K562 (cell line): ENCODE data around the gene CRIM1. TPM values are rescaled to one million over a fixed set of nuclear protein-coding genes. Genes with fewer than 3 reads are reported as not detected.

Source experiments
- ATAC-seq: fragments of 200-7000 bp; cut with Tn5 transposase; 3 replicates; pipeline ENCODE4 v1.9.1; 2020; ENCODE audit warnings: moderate library complexity
- BruUV-seq: library from RNA; stranded (reverse); fragments of 400-500 nt; replicated peaks from 2 replicates; lab custom pipeline; 2021; lab: Mats Ljungman, UMichigan
- CTCF ChIA-PET: fragments of 300-600 bp; formaldehyde crosslinking; extraction: SDS; loops from one replicate; lab custom pipeline; 2021; ENCODE audit warnings: low intra/inter-chr PET ratio; lab: Yijun Ruan, JAX
- POLR2A ChIA-PET: fragments of 300-600, 350-650 bp; sonication (Branson Sonifier 250); formaldehyde crosslinking; extraction: SDS; loops from one replicate; lab custom pipeline; 2021; ENCODE audit warnings: antibody characterized with exemption, inconsistent platforms; lab: Yijun Ruan, JAX
- DNase-seq, 4 experiments: peaks; one replicate each; pipeline versions ENCODE4 v3.0.0 to v3.0.0-alpha.2; 2011 to 2018; ENCODE audit warnings: low spot score in 3 of 4, mixed read lengths in 3 of 4; ENCODE audit errors: extremely low read depth in 1 of 4
- FAIRE-seq: peaks from 2 replicates; lab custom pipeline; 2011; peaks lifted over from hg19 to GRCh38; lab: Jason Lieb, UNC
- H2AFZ ChIP-seq: 2 replicates; pipeline ENCODE4 v1.6.0; 2011; ENCODE audit warnings: low read depth, low read length, control low read depth, inconsistent platforms
- H3K27ac ChIP-seq: fragments of 200-600 bp; 3 replicates; pipeline ENCODE4 v1.8.0; 2011; ENCODE audit warnings: low read depth, mild to moderate bottlenecking, control low read depth, inconsistent platforms, low read length, moderate library complexity, mixed read lengths; ENCODE audit errors: extremely low read depth
- H3K27me3 ChIP-seq, 2 experiments: fragments of 300-600 bp in 1 of 2; 2 replicates in 1 of 2; 3 replicates in 1 of 2; pipeline versions ENCODE4 v1.6.0 to v1.8.0; 2011; ENCODE audit warnings: inconsistent platforms in 2 of 2, low read length in 2 of 2, mild to moderate bottlenecking in 1 of 2, mixed read lengths in 1 of 2, moderate library complexity in 1 of 2; ENCODE audit not compliant: control insufficient read depth in 2 of 2, insufficient read depth in 2 of 2
- H3K36me3 ChIP-seq: fragments of 300-600 bp; 3 replicates; pipeline ENCODE4 v1.8.0; 2011; ENCODE audit warnings: mild to moderate bottlenecking, low read length, inconsistent platforms; ENCODE audit not compliant: control insufficient read depth, insufficient read depth
- H3K4me1 ChIP-seq, 2 experiments: fragments of 200-600 bp in 1 of 2; replicated peaks in 1 of 2; 2 replicates in 1 of 2; 3 replicates in 1 of 2; pipeline versions ENCODE4 v1.5.1 to v1.8.0; 2011; ENCODE audit warnings: inconsistent platforms in 2 of 2, low read length in 2 of 2, mild to moderate bottlenecking in 1 of 2, mixed read lengths in 1 of 2, moderate library complexity in 1 of 2; ENCODE audit not compliant: control insufficient read depth in 2 of 2, insufficient read depth in 2 of 2
- H3K4me2 ChIP-seq: 2 replicates; pipeline ENCODE4 v1.6.1; 2011; ENCODE audit warnings: low read length, control low read depth, inconsistent platforms, mixed read lengths; ENCODE audit not compliant: insufficient read depth
- H3K4me3 ChIP-seq: fragments of 200-600 bp; sonication (generic), shearing (Covaris generic); 2 replicates; pipeline ENCODE4 v1.5.1; 2016; ENCODE audit warnings: control low read depth, inconsistent platforms
- H3K79me2 ChIP-seq: fragments of 200-600 bp; 3 replicates; pipeline ENCODE4 v1.8.0; 2011; ENCODE audit warnings: low read length, inconsistent platforms; ENCODE audit not compliant: control insufficient read depth, insufficient read depth
- H3K9ac ChIP-seq, 2 experiments: 2 replicates each; pipeline versions ENCODE4 v1.6.0 to v1.6.1; 2011; ENCODE audit warnings: low read depth in 2 of 2, low read length in 2 of 2, control low read depth in 1 of 2, inconsistent platforms in 1 of 2, mild to moderate bottlenecking in 1 of 2, mixed read lengths in 1 of 2; ENCODE audit not compliant: insufficient read depth in 1 of 2
- H3K9me1 ChIP-seq: one replicate; pipeline ENCODE4 v1.6.0; 2011; ENCODE audit warnings: inconsistent platforms, mild to moderate bottlenecking, low read length, moderate library complexity; ENCODE audit not compliant: control insufficient read depth, insufficient read depth
- H3K9me3 ChIP-seq: replicated peaks from 2 replicates; pipeline ENCODE4 v1.5.1; 2011; ENCODE audit warnings: low read depth, low read length, inconsistent platforms; ENCODE audit not compliant: control insufficient read depth, insufficient read depth
- H4K20me1 ChIP-seq: replicated peaks from 2 replicates; pipeline ENCODE4 v1.6.1; 2011; ENCODE audit warnings: low read length, inconsistent platforms, mixed read lengths; ENCODE audit not compliant: control insufficient read depth, insufficient read depth
- MAZ ChIP-seq, 2 experiments: fragments of 450-650 bp in 1 of 2; sonication (generic) in 1 of 2; formaldehyde crosslinking; IDR thresholded peaks in 1 of 2; conservative IDR thresholded peaks in 1 of 2; 2 replicates each; pipeline versions ENCODE4 v1.4.0 to v1.5.0; 2020; ENCODE audit warnings: mild to moderate bottlenecking in 1 of 2, missing genetic modification reagents in 1 of 2
- MTF1 ChIP-seq: fragments of 250-450 bp; sonication (Bioruptor Pico); IDR thresholded peaks from 2 replicates; pipeline ENCODE4 v1.9.0; 2021; ENCODE audit warnings: moderate library complexity, mild to moderate bottlenecking, inconsistent platforms, borderline replicate concordance
- NKRF ChIP-seq: fragments of 450-650 bp; IDR thresholded peaks from 2 replicates; pipeline ENCODE4 v1.6.1; 2016; ENCODE audit warnings: borderline replicate concordance
- SPI1 ChIP-seq: IDR thresholded peaks from 2 replicates; pipeline ENCODE4 v1.6.1; 2011; ENCODE audit warnings: low read depth, low read length, control low read depth, borderline replicate concordance
- ZNF12 ChIP-seq: sonication (generic); formaldehyde crosslinking; IDR thresholded peaks from 2 replicates; pipeline ENCODE4 v1.4.0; 2020; ENCODE audit warnings: mild to moderate bottlenecking, missing genetic modification reagents
- ZNF165 ChIP-seq: fragments of 250-450 bp; sonication (Bioruptor Pico); IDR thresholded peaks from 2 replicates; pipeline ENCODE4 v1.4.0; 2020; ENCODE audit warnings: borderline replicate concordance
- ZNF639 ChIP-seq, 2 experiments: fragments of 200-800 bp in 1 of 2; sonication (Bioruptor generic) in 1 of 2; sonication (generic) in 1 of 2; formaldehyde crosslinking in 1 of 2; IDR thresholded peaks in 1 of 2; conservative IDR thresholded peaks in 1 of 2; 2 replicates each; pipeline versions ENCODE4 v1.5.0 to v1.6.1; 2016 to 2020; ENCODE audit warnings: missing compliant biosample characterization in 1 of 2, missing genetic modification characterization in 1 of 2, missing genetic modification reagents in 1 of 2
- WGBS: fragments of 100-300 bp; shearing (Covaris generic); methylation state at CpG from one replicate; pipeline ENCODE4 v1.1.6; 2016; ENCODE audit warnings: low coverage, mixed read lengths; ENCODE audit not compliant: insufficient coverage; ENCODE audit errors: missing lambda C conversion rate; 5-methylcytosine and 5-hydroxymethylcytosine counted together
- in situ Hi-C: fragments of 300-500 bp; cut with MboI; formaldehyde crosslinking; loops from 4 replicates; pipeline ENCODE4 v1.15.0; 2018; ENCODE audit warnings: inconsistent platforms, mixed read lengths
- intact Hi-C: fragments of 100-400 bp; cut with micrococcal nuclease; formaldehyde crosslinking; loops from 2 replicates; pipeline ENCODE4 v1.14.2; 2022
- polyA plus RNA-seq, 8 experiments: library from polyadenylated mRNA; depleted of rRNA in 4 of 8; stranded (reverse) in 5 of 8; unstranded in 3 of 8; fragments of >200 nt; fragmentation: Nextera tagmentation in 2 of 8; fragmentation: Illumina TruSeq in 1 of 8; extraction: Ambion mirVana in 2 of 8; extraction: Trizol in 1 of 8; gene quantifications; 2 replicates each; pipeline versions ENCODE4 v1.2.1 to v1.2.3, GENCODE V29; 2011 to 2014; ENCODE audit warnings: inconsistent platforms in 1 of 8, missing spikeins in 1 of 8
- total RNA-seq, 7 experiments: library from RNA; depleted of rRNA in 6 of 7; stranded (reverse); fragments of >200 nt in 6 of 7; fragmentation: Illumina TruSeq in 2 of 7; extraction: Trizol in 2 of 7; gene quantifications; 2 replicates each; pipeline versions ENCODE4 v1.2.1 to v1.2.3, GENCODE V29; 2011 to 2021; ENCODE audit warnings: low replicate concordance in 1 of 7

CRIM1 gene
- total and polyA plus RNA-seq, 9 of the 15 experiments (the other 6 are each of a cell fraction or from before 2014, with no cell fraction given) = 0.01 to 0.36 (median 0.06) TPM; not detected in 1

- no peaks in the 10 kb centered on the region for H3K4me1 ChIP-seq
- ATAC-seq (no peak), DNase-seq (no peak), FAIRE-seq (no peak)
- H4K20me1 ChIP-seq = no peaks in the 10 kb centered on the region
- ChIA-PET CTCF (no interaction called here), POLR2A (no interaction called here)
- H3K9me3 ChIP-seq = no peaks in the 10 kb centered on the region
- no peak overlapping the region for H3K4me2 ChIP-seq
- no peaks in the 10 kb centered on the region for H3K27me3 ChIP-seq
- intact Hi-C loops (no loop called here), in situ Hi-C loops (no loop called here)
- H3K9ac ChIP-seq = no peak overlapping the region
- no TSS peak for BruUV-seq
- no peaks in the 10 kb centered on the region for H3K9me1 ChIP-seq
- 2% methylated on average over 2 of the region's 2 CpGs for WGBS
- no peaks in the 10 kb centered on the region for H3K36me3 ChIP-seq
- H3K79me2 ChIP-seq = no peaks in the 10 kb centered on the region
- no peak overlapping the region for H2AFZ ChIP-seq
- no peak overlapping the region for H3K4me3 ChIP-seq
- no peak overlapping the region for H3K27ac ChIP-seq
- no peak for TF ChIP-seq MTF1 (CRISPR knock-in tag)
- TF ChIP-seq ZNF165 = no peak
- no peak for TF ChIP-seq SPI1
- TF ChIP-seq NKRF = no peak
- TF ChIP-seq ZNF12 (CRISPR knock-in tag) = no peak
- TF ChIP-seq MAZ (CRISPR knock-in tag; conservative IDR thresholded peaks at IDR 0.05 in 1 of 2, IDR thresholded peaks at IDR 0.05 in 1 of 2) = no peak
- no peak for TF ChIP-seq ZNF639 (CRISPR knock-in tag; conservative IDR thresholded peaks at IDR 0.05 in 1 of 2, IDR thresholded peaks at IDR 0.05 in 1 of 2)
Observed at GRCh38 chr2:36336321-36336720, 19.3 kb upstream of the CRIM1 start.
